Endothelial cell of umbilical vein (primary cell): ENCODE measurements around the gene MUCL3. TPM values are rescaled to one million over a fixed set of nuclear protein-coding genes. Genes with fewer than 3 reads are reported as not detected.
"Not testable (repeated sequence)": the region's sequence is repeated elsewhere in the genome, so short reads cannot be mapped to it uniquely, and the experiment has no call there.

Experiments used
- BruUV-seq: library from RNA; stranded (reverse); fragments of 400-500 nt; replicated peaks from 2 replicates; lab custom pipeline; 2021; lab: Mats Ljungman, UMichigan
- CTCF ChIA-PET: fragments of 300-600, 350-600 bp; sonication (Branson Sonifier 250); formaldehyde crosslinking; loops from one replicate; lab custom pipeline; 2021; ENCODE audit warnings: antibody characterized with exemption, inconsistent platforms; lab: Charles Lee
- POLR2A ChIA-PET: fragments of 300-600, 350-600 bp; sonication (Branson Sonifier 250); formaldehyde crosslinking; loops from one replicate; lab custom pipeline; 2021; ENCODE audit warnings: antibody characterized with exemption, inconsistent platforms; lab: Charles Lee
- DNase-seq: peaks from one replicate; pipeline ENCODE4 v3.0.0-alpha.2; 2011; ENCODE audit warnings: low read depth, low spot score
- FAIRE-seq: peaks from 2 replicates; lab custom pipeline; 2011; peaks lifted over from hg19 to GRCh38; lab: Jason Lieb, UNC
- H2AFZ ChIP-seq: 2 replicates; pipeline ENCODE4 v1.6.0; 2012; ENCODE audit warnings: low read depth, low read length, control low read depth, inconsistent platforms
- H3K27ac ChIP-seq: 2 replicates; pipeline ENCODE4 v1.5.1; 2011; ENCODE audit warnings: low read depth, mild to moderate bottlenecking, control low read depth, low read length, moderate library complexity; ENCODE audit not compliant: insufficient read depth
- H3K27me3 ChIP-seq, 2 experiments: 2 replicates each; pipeline versions ENCODE4 v1.6.0 to v1.6.1; 2011; ENCODE audit warnings: low read length in 2 of 2, mixed read lengths in 1 of 2; ENCODE audit not compliant: control insufficient read depth in 2 of 2, insufficient read depth in 2 of 2
- H3K36me3 ChIP-seq, 2 experiments: 2 replicates in 1 of 2; 3 replicates in 1 of 2; pipeline ENCODE4 v1.5.1; 2011; ENCODE audit warnings: low read length in 2 of 2, mild to moderate bottlenecking in 1 of 2, moderate library complexity in 1 of 2; ENCODE audit not compliant: control insufficient read depth in 2 of 2, insufficient read depth in 2 of 2; ENCODE audit errors: extremely low read depth in 1 of 2
- H3K4me1 ChIP-seq: 3 replicates; pipeline ENCODE4 v1.5.1; 2011; ENCODE audit warnings: mild to moderate bottlenecking, low read length; ENCODE audit not compliant: control insufficient read depth, insufficient read depth; ENCODE audit errors: extremely low read depth
- H3K4me2 ChIP-seq: 2 replicates; pipeline ENCODE4 v1.6.1; 2011; ENCODE audit warnings: low read length, control low read depth, mixed read lengths; ENCODE audit not compliant: insufficient read depth
- H3K4me3 ChIP-seq, 3 experiments: fragments of 200-600 bp in 1 of 3; sonication (generic), shearing (Covaris generic) in 1 of 3; replicated peaks in 1 of 3; 2 replicates each; pipeline ENCODE4 v1.5.1; 2011 to 2016; ENCODE audit warnings: control low read depth in 3 of 3, low read length in 3 of 3, mild to moderate bottlenecking in 2 of 3, inconsistent platforms in 1 of 3, low read depth in 1 of 3, moderate library complexity in 1 of 3; ENCODE audit not compliant: insufficient read depth in 1 of 3
- H3K79me2 ChIP-seq: 2 replicates; pipeline ENCODE4 v1.6.0; 2012; ENCODE audit warnings: low read length, inconsistent platforms; ENCODE audit not compliant: control insufficient read depth, insufficient read depth
- H3K9ac ChIP-seq: replicated peaks from 2 replicates; pipeline ENCODE3; 2011; ENCODE audit warnings: low read length, control low read depth; ENCODE audit not compliant: insufficient read depth; ENCODE audit errors: extremely low read depth
- H3K9me1 ChIP-seq: replicated peaks from 3 replicates; pipeline ENCODE4 v1.6.0; 2011; ENCODE audit warnings: mild to moderate bottlenecking, low read length; ENCODE audit not compliant: control insufficient read depth, insufficient read depth; ENCODE audit errors: extremely low read depth
- H3K9me3 ChIP-seq: replicated peaks from 2 replicates; pipeline ENCODE4 v1.5.1; 2012; ENCODE audit warnings: low read length, inconsistent platforms; ENCODE audit not compliant: control insufficient read depth, insufficient read depth
- H4K20me1 ChIP-seq: replicated peaks from 2 replicates; pipeline ENCODE3; 2011; ENCODE audit warnings: mild to moderate bottlenecking, low read length; ENCODE audit not compliant: control insufficient read depth, insufficient read depth; ENCODE audit errors: extremely low read depth
- CTCF ChIP-seq, 2 donors: IDR thresholded peaks; 1 replicate in 1 of 2; 2 replicates in 1 of 2; pipeline ENCODE4 v1.5.1; 2011; ENCODE audit warnings: low read length in 2 of 2, mild to moderate bottlenecking in 2 of 2, moderate library complexity in 2 of 2, control low read depth in 1 of 2, inconsistent platforms in 1 of 2, low read depth in 1 of 2; ENCODE audit not compliant: insufficient read depth in 1 of 2; ENCODE audit errors: extremely low read depth in 1 of 2
- EZH2 ChIP-seq: IDR thresholded peaks from 2 replicates; pipeline ENCODE4 v1.6.1; 2012; ENCODE audit warnings: borderline replicate concordance, low read depth, mild to moderate bottlenecking, moderate library complexity, low read length, inconsistent platforms; ENCODE audit not compliant: severe bottlenecking
- FOS ChIP-seq: IDR thresholded peaks from 2 replicates; pipeline ENCODE4 v1.6.1; 2011; ENCODE audit warnings: mild to moderate bottlenecking, low read length, moderate library complexity, borderline replicate concordance; ENCODE audit not compliant: insufficient read depth
- GATA2 ChIP-seq: IDR thresholded peaks from 2 replicates; pipeline ENCODE4 v1.7.0; 2011; ENCODE audit warnings: low read depth, mild to moderate bottlenecking, moderate library complexity, mixed read lengths, low read length; ENCODE audit not compliant: insufficient read length, insufficient read depth
- JUN ChIP-seq: IDR thresholded peaks from 2 replicates; pipeline ENCODE4 v1.6.1; 2011; ENCODE audit warnings: borderline replicate concordance, low read depth; ENCODE audit not compliant: insufficient read length, insufficient read depth
- MAX ChIP-seq: IDR thresholded peaks from 2 replicates; pipeline ENCODE4 v1.6.1; 2011; ENCODE audit not compliant: insufficient read depth, insufficient read length
- MYC ChIP-seq: IDR thresholded peaks from one replicate; pipeline ENCODE4 v1.6.1; 2011; ENCODE audit warnings: mild to moderate bottlenecking, low read depth, low read length
- POLR2A ChIP-seq: IDR thresholded peaks from 2 replicates; pipeline ENCODE4 v1.6.1; 2012; ENCODE audit warnings: low read depth, mild to moderate bottlenecking, control low read depth, low read length
- dilution Hi-C: fragments of 300-500 bp; cut with MboI; formaldehyde crosslinking; loops from one replicate; pipeline ENCODE4 v1.15.0; 2019; ENCODE audit warnings: low sequenced_read_pairs; ENCODE audit not compliant: extremely low pct_ligation_motif_present
- intact Hi-C: fragments of 100-400 bp; cut with micrococcal nuclease; formaldehyde crosslinking; loops from one replicate; pipeline ENCODE4 v1.10.0; 2022
- polyA plus RNA-seq, 4 experiments: library from polyadenylated mRNA; depleted of rRNA in 3 of 4; stranded (reverse) in 3 of 4; unstranded in 1 of 4; fragments of >200 nt; gene quantifications; 2 replicates each; pipeline versions ENCODE4 v1.2.1 to v1.2.3, GENCODE V29; 2011 to 2012; ENCODE audit warnings: missing spikeins in 1 of 4
- total RNA-seq: library from RNA; stranded (reverse); gene quantifications from 2 replicates; pipeline ENCODE4 v1.2.3, GENCODE V29; 2021

Gene MUCL3
- total and polyA plus RNA-seq, 2 donors (not counting 3 experiments of a cell fraction or from before 2014, with no cell fraction given): not detected

GRCh38 chr6:30926644-30927043, 14.1 kb upstream of the MUCL3 start:
- Histone ChIP-seq H3K9me3 (no peaks in the 10 kb centered on the region), H3K4me2 (no peak overlapping the region), H3K27me3 (no peaks in the 10 kb centered on the region), H3K9ac (no peak overlapping the region), H3K4me1 (no peaks in the 10 kb centered on the region), H2AFZ (no peak overlapping the region), H3K27ac (no peak overlapping the region), H3K36me3 (peaks cover 2 to 36% of the 10 kb centered on the region in 2 experiments), H4K20me1 (no peaks in the 10 kb centered on the region), H3K79me2 (no peaks in the 10 kb centered on the region), H3K4me3 (no peak overlapping the region), H3K9me1 (no peaks in the 10 kb centered on the region)
- no peak for FAIRE-seq
- CTCF ChIA-PET: interaction anchor here (1.3 to 1.5 kb wide), 3 partner anchors 11 to 144 kb away, joined by 3 to 7 read pairs (median 3); no protein-coding TSS in a partner anchor
- intact Hi-C loops: no loop called here
- TF ChIP-seq EZH2: no peak
- TF ChIP-seq POLR2A: no peak
- no peak for TF ChIP-seq MAX
- TF ChIP-seq CTCF (IDR thresholded peaks at IDR 0.05; ENCODE audit: extremely low read depth in 1 of 2, insufficient read depth in 1 of 2, low read depth in 1 of 2, low read length in 2 of 2): no peak
- no peak for TF ChIP-seq MYC
- TF ChIP-seq JUN: no peak
- no peak for TF ChIP-seq GATA2
- TF ChIP-seq FOS: no peak
- POLR2A ChIA-PET: no interaction called here
- DNase-seq: no peak
- BruUV-seq: no TSS peak
- dilution Hi-C loops: no loop called here

GRCh38 chr6:30927080-30927479, 13.7 kb upstream of the MUCL3 start:
- H3K9me3 ChIP-seq, H3K4me2 ChIP-seq, intact Hi-C loops, H3K9me1 ChIP-seq, H3K9ac ChIP-seq, H2AFZ ChIP-seq, dilution Hi-C loops, H3K79me2 ChIP-seq, POLR2A ChIA-PET, DNase-seq, H3K4me3 ChIP-seq, H3K27ac ChIP-seq, H3K4me1 ChIP-seq, H4K20me1 ChIP-seq, H3K27me3 ChIP-seq, BruUV-seq, FAIRE-seq: not testable (repeated sequence)
- CTCF ChIA-PET: interaction anchor here (1.3 to 1.5 kb wide), 3 partner anchors 11 to 144 kb away, joined by 3 to 7 read pairs (median 3); no protein-coding TSS in a partner anchor
- peaks cover 2 to 31% of the 10 kb centered on the region in 2 experiments for H3K36me3 ChIP-seq
